GM21367 (cell line): ENCODE measurements around the gene CLHC1.

Experiments
- ATAC-seq: cut with Tn5 transposase; IDR thresholded peaks from one replicate; pipeline ENCODE4 v1.9.1; 2021; ENCODE audit not compliant: unreplicated experiment

The CLHC1 gene

GRCh38 chr2:55169915-55170314 is 62.2 kb downstream of the CLHC1 start:
- no peak for ATAC-seq

- no peak for ATAC-seq
Measured at GRCh38 chr2:55169359-55169758, 62.7 kb downstream of the CLHC1 start.

GRCh38 chr2:55168221-55169154 is 63.6 kb downstream of the CLHC1 start:
- ATAC-seq, result peak; percentile 49

GRCh38 chr2:55165626-55166025 is 66.5 kb downstream of the CLHC1 start:
- ATAC-seq, result no peak

- ATAC-seq, result no peak
Measured at GRCh38 chr2:55164534-55165480, 67.3 kb downstream of the CLHC1 start.

- no peak for ATAC-seq
Measured at GRCh38 chr2:55163941-55164390, 68.1 kb downstream of the CLHC1 start.

- no peak for ATAC-seq
Measured at GRCh38 chr2:55163274-55163721, 68.8 kb downstream of the CLHC1 start.

- no peak for ATAC-seq
Measured at GRCh38 chr2:55162284-55163006, 69.6 kb downstream of the CLHC1 start.

- ATAC-seq, result no peak
Measured at GRCh38 chr2:55161295-55162210, 70.5 kb downstream of the CLHC1 start.

- ATAC-seq, result no peak
Measured at GRCh38 chr2:55160422-55160821, 71.7 kb downstream of the CLHC1 start.

- no peak for ATAC-seq
Measured at GRCh38 chr2:55159752-55160151, 72.3 kb downstream of the CLHC1 start.

GRCh38 chr2:55159037-55159651 is 72.9 kb downstream of the CLHC1 start:
- peak; percentile 58 for ATAC-seq

GRCh38 chr2:55158111-55158814 is 73.8 kb downstream of the CLHC1 start:
- ATAC-seq, result no peak

GRCh38 chr2:55157474-55157884 is 74.6 kb downstream of the CLHC1 start:
- no peak for ATAC-seq

GRCh38 chr2:55156984-55157383 is 75.1 kb downstream of the CLHC1 start:
- no peak for ATAC-seq

GRCh38 chr2:55156326-55156725 is 75.8 kb downstream of the CLHC1 start:
- no peak for ATAC-seq

GRCh38 chr2:55155764-55156281 is 76.3 kb downstream of the CLHC1 start:
- ATAC-seq, result no peak

GRCh38 chr2:55155206-55155605 is 76.9 kb downstream of the CLHC1 start:
- ATAC-seq, result no peak
